Left lobe of liver (tissue), 1 donor: Measurements from ENCODE around the gene NEURL3. TPM values are rescaled to one million over a fixed set of nuclear protein-coding genes. Genes with fewer than 3 reads are reported as not detected.

ENCODE experiments used
- total RNA-seq: library from RNA; stranded (reverse); gene quantifications from one replicate; pipeline ENCODE4 v1.2.1, GENCODE V29; 2021
- donor health status: DM: no; HTN: yes; CAD: no.

The NEURL3 gene
- total RNA-seq, 1 donor from 2014 or later, result 0.43 TPM

Other genes starting within 250 kb of the NEURL3 start
- gene TMEM127, start 239.4 kb downstream of the NEURL3 start, total RNA-seq, result 30.6 TPM
- 45.0 TPM for gene CIAO1, start 239.1 kb downstream of the NEURL3 start, total RNA-seq
- gene SNRNP200, start 199.8 kb downstream of the NEURL3 start, total RNA-seq, result 49.7 TPM
- gene ITPRIPL1, start 180.0 kb downstream of the NEURL3 start, total RNA-seq, result 0.20 TPM
- gene NCAPH, start 169.6 kb downstream of the NEURL3 start, total RNA-seq, result 0.58 TPM
- 18.9 TPM for gene ARID5A, start 31.4 kb upstream of the NEURL3 start, total RNA-seq
- gene KANSL3, start 133.0 kb upstream of the NEURL3 start, total RNA-seq, result 18.5 TPM
- gene FER1L5, start 137.4 kb upstream of the NEURL3 start, total RNA-seq, result 0.10 TPM
- 12.0 TPM for gene LMAN2L, start 234.7 kb upstream of the NEURL3 start, total RNA-seq